ENCODE measurements around the gene GPATCH3.

GPATCH3 gene

DNA sequence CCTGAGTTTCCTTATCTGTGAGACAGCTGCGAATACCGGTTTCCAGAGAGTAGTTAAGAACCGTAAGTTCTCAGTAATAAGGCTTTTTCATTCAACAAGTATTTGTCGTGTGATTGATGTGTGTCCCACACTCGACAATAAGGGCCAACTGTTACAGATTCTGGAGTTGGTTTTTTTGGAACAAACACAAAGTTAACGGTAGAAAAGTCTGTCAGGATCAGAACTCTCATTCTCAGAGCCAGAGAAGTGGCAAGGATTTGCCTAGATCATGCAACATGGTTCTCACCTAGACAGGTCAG is 22.1 kb upstream of the GPATCH3 start:
- TF ChIP-seq, protein P1, sequence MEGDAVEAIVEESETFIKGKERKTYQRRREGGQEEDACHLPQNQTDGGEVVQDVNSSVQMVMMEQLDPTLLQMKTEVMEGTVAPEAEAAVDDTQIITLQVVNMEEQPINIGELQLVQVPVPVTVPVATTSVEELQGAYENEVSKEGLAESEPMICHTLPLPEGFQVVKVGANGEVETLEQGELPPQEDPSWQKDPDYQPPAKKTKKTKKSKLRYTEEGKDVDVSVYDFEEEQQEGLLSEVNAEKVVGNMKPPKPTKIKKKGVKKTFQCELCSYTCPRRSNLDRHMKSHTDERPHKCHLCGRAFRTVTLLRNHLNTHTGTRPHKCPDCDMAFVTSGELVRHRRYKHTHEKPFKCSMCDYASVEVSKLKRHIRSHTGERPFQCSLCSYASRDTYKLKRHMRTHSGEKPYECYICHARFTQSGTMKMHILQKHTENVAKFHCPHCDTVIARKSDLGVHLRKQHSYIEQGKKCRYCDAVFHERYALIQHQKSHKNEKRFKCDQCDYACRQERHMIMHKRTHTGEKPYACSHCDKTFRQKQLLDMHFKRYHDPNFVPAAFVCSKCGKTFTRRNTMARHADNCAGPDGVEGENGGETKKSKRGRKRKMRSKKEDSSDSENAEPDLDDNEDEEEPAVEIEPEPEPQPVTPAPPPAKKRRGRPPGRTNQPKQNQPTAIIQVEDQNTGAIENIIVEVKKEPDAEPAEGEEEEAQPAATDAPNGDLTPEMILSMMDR (IDR thresholded peaks at IDR 0.05; ENCODE audit: poor library complexity, severe bottlenecking): no peak
- no peak for ATAC-seq (ENCODE audit: low read depth)
- Histone ChIP-seq H3K27me3 (ENCODE audit: insufficient read depth, poor library complexity, severe bottlenecking) (no peaks in the 10 kb centered on the region), H3K36me3 (ENCODE audit: low read depth) (peaks cover 43% of the 10 kb centered on the region), H3K4me3 (ENCODE audit: severe bottlenecking) (peak overlapping the region; percentile 59), H3K4me1 (ENCODE audit: insufficient read depth, poor library complexity, severe bottlenecking) (peaks cover 10% of the 10 kb centered on the region), H3K9me3 (ENCODE audit: severe bottlenecking) (no peaks in the 10 kb centered on the region), H3K27ac (ENCODE audit: poor library complexity, severe bottlenecking) (peak overlapping the region; percentile 57)
- no peak for DNase-seq (ENCODE audit: low spot score)

DNA sequence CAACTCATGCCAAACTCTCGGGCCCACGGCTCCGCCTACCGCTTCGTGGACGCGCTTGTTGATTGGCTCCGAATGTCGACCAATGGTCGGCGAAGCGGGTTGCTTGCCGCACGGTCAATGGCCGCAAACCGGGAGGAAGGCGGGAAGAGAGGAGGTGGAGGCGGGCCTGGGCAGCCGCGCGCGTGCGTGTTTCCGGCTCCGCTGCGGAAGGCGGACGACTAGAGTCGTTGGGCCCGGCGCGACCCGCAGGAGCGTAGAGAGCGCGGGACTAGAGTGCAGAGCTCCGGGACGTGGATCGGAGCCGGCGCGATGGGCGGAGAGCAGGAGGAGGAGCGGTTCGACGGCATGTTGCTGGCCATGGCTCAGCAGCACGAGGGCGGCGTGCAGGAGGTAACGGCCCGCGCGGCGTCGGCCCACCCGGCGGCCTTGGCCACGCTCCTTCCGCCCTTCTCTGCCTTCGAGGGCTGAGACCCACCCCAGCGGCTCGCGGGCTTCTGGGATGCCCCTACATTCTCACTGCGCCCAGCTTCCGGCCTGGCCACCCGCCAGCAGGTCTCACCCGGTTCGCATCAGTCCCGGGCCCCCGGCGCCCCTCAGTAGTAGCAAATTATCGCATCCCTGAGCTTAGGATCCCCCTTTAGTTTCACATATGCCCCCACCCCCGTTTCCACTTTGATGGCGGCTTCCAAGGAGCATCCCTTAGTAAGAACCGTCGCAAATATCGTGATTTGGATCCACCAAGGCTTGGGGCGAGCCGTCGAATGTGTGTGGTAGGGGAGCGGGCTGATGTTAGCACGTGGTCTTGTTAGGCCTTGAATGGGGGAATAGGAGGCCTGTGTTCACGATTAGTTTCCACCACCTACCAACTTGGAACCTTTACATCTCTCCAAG is 21.5 kb upstream of the GPATCH3 start, which contains the start of gene NUDC:
Gene NUDC, plus strand, starts transcription at position 204 of the 891 bp plus-strand sequence. Its CDS starts 106 bp downstream, at position 310.
- H3K27me3 ChIP-seq (ENCODE audit: insufficient read depth, poor library complexity, severe bottlenecking): no peaks in the 10 kb centered on the region
- DNase-seq (ENCODE audit: low spot score) (peak; percentile 96), ATAC-seq (ENCODE audit: low read depth) (peak; percentile 98)
- TF ChIP-seq, protein P1 (IDR thresholded peaks at IDR 0.05; ENCODE audit: poor library complexity, severe bottlenecking): no peak
- H3K36me3 ChIP-seq (ENCODE audit: low read depth): peaks cover 39% of the 10 kb centered on the region
- peak within 1 kb of the TSS; percentile 59 for H3K4me3 ChIP-seq (ENCODE audit: severe bottlenecking)
- H3K4me1 ChIP-seq (ENCODE audit: insufficient read depth, poor library complexity, severe bottlenecking): peaks cover 10% of the 10 kb centered on the region
- H3K27ac ChIP-seq (ENCODE audit: poor library complexity, severe bottlenecking): peak within 1 kb of the TSS; percentile 57
- no peaks in the 10 kb centered on the region for H3K9me3 ChIP-seq (ENCODE audit: severe bottlenecking)

DNA sequence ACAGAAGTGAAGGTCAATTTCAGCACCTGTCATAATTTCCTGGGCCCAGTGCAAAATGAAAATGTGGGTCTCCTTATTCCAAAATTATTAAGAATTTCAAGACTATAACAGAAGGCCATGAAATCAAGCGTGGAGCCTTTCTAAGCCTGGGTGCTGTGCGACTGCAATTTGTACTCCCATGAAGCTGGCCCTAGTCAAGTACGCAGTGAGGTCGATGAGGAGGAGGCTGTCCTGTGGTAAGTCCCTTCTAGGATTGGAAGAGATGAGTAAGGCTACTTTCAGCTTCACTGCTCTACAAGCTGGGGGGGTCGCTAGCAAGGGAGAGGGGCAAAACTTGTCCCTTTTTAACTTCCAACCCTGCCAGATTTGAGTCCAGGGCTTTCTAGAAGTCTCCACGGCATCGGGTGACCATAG is 20.9 kb upstream of the GPATCH3 start:
- no peak overlapping the region for H3K27ac ChIP-seq (ENCODE audit: poor library complexity, severe bottlenecking)
- TF ChIP-seq, protein P1 (IDR thresholded peaks at IDR 0.05; ENCODE audit: poor library complexity, severe bottlenecking): no peak
- H3K36me3 ChIP-seq (ENCODE audit: low read depth): peaks cover 33% of the 10 kb centered on the region
- ATAC-seq (ENCODE audit: low read depth): 0 out of 3 replicates have a peak, but pooled peaks have one; percentile 1
- H3K4me1 ChIP-seq (ENCODE audit: insufficient read depth, poor library complexity, severe bottlenecking): peaks cover 10% of the 10 kb centered on the region
- no peaks in the 10 kb centered on the region for H3K27me3 ChIP-seq (ENCODE audit: insufficient read depth, poor library complexity, severe bottlenecking)
- no peak for DNase-seq (ENCODE audit: low spot score)
- no peaks in the 10 kb centered on the region for H3K9me3 ChIP-seq (ENCODE audit: severe bottlenecking)
- peak overlapping the region; percentile 59 for H3K4me3 ChIP-seq (ENCODE audit: severe bottlenecking)

DNA sequence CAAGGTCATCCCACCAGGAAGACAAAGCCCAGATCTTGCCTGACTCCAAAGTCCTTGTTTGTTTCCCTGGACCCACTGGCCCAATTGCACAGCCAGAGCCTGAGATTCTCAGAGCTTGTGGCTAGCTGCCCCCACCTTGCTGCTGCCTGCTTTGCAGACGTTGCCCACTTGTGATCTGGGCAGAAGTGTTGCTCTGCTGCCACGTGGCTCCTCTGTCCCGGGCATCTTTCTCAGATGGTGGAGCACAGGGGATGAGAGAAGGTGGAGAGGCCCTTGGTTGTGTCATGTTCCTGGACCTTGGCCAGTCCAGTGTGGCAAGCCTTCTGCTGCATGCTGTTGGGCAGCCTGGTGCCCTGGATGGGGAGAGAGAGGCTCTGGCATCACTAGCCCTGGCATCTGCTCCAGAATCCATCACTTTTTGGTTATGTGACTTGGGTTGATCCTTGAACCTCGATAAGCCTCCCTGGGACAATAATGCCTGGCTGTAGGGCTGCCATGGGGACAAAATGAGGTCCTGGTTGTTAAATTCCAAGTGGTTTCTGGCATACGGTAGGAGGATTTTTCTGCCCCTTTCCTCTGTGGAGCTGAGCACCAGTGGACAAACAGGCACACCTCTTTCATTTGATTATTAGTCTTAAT is 15.1 kb upstream of the GPATCH3 start:
- Histone ChIP-seq H3K36me3 (ENCODE audit: low read depth) (no peaks in the 10 kb centered on the region), H3K27me3 (ENCODE audit: insufficient read depth, poor library complexity, severe bottlenecking) (no peaks in the 10 kb centered on the region), H3K27ac (ENCODE audit: poor library complexity, severe bottlenecking) (no peak overlapping the region), H3K9me3 (ENCODE audit: severe bottlenecking) (no peaks in the 10 kb centered on the region), H3K4me1 (ENCODE audit: insufficient read depth, poor library complexity, severe bottlenecking) (no peaks in the 10 kb centered on the region), H3K4me3 (ENCODE audit: severe bottlenecking) (no peak overlapping the region)
- DNase-seq (ENCODE audit: low spot score) (no peak), ATAC-seq (ENCODE audit: low read depth) (no peak)
- TF ChIP-seq, protein P1 (IDR thresholded peaks at IDR 0.05; ENCODE audit: poor library complexity, severe bottlenecking): no peak

All from RWPE2 (cell line).